ENCODE data around the gene MBOAT7. TPM values are rescaled to one million over a fixed set of nuclear protein-coding genes. Genes with fewer than 3 reads are reported as not detected.

The MBOAT7 gene
- total and polyA plus RNA-seq, 2 of the 8 experiments (the other 6 are each of a cell fraction or from before 2014, with no cell fraction given) = 85.5 to 90.9 TPM

GRCh38 chr19:54233941-54234340 is 44.6 kb upstream of the MBOAT7 start:
- H3K36me3 ChIP-seq (ENCODE audit: control insufficient read depth in 2 of 4, insufficient read depth in 4 of 4, low read length in 3 of 4) = no peaks in the 10 kb centered on the region
- peaks cover 0 to 1% of the 10 kb centered on the region in 2 experiments for H4K20me1 ChIP-seq (replicated peaks in 1 of 2; ENCODE audit: control insufficient read depth in 1 of 2, insufficient read depth in 2 of 2, low read length in 2 of 2)
- H3K9me3 ChIP-seq (ENCODE audit: insufficient read depth in 2 of 2, low read depth in 1 of 2, low read length in 1 of 2) = peaks cover 4 to 6% of the 10 kb centered on the region in 2 experiments; a peak in 2 of 4 replicates
- no peak overlapping the region for H3K18ac ChIP-seq (ENCODE audit: extremely low read depth, low read length)
- no peak overlapping the region for H2BK15ac ChIP-seq (ENCODE audit: low read length)
- H3K14ac ChIP-seq (ENCODE audit: insufficient read length) = no peak overlapping the region
- H3K79me1 ChIP-seq (ENCODE audit: low read depth, low read length) = no peaks in the 10 kb centered on the region
- no peaks in the 10 kb centered on the region for H3K4me1 ChIP-seq (replicated peaks in 1 of 4; ENCODE audit: control insufficient read depth in 3 of 4, insufficient read depth in 4 of 4, low read length in 3 of 4)
- H3K27me3 ChIP-seq (replicated peaks in 1 of 4; ENCODE audit: control insufficient read depth in 3 of 4, extremely low read depth in 1 of 4, insufficient read depth in 3 of 4, low read length in 3 of 4) = peaks cover 0 to 7% (median 2%) of the 10 kb centered on the region in 4 experiments; a peak in 3 of 7 replicates
- no peaks in the 10 kb centered on the region for H3K79me2 ChIP-seq (ENCODE audit: control insufficient read depth in 1 of 2, insufficient read depth in 2 of 2, low read length in 2 of 2)
- H2AK5ac ChIP-seq (ENCODE audit: low read depth, low read length) = no peak overlapping the region
- H3K4me2 ChIP-seq (ENCODE audit: insufficient read depth in 1 of 2, low read depth in 2 of 2, low read length in 2 of 2) = no peak overlapping the region
- no peak overlapping the region for H2BK5ac ChIP-seq (ENCODE audit: low read depth, low read length)
- no peak overlapping the region for H4K5ac ChIP-seq (ENCODE audit: insufficient read length, low read depth, low read length)
- no peak overlapping the region for H2BK120ac ChIP-seq (replicated peaks; ENCODE audit: low read depth, low read length)
- no peak overlapping the region for H3K23ac ChIP-seq (ENCODE audit: insufficient read length)
- POLR2A ChIA-PET (ENCODE audit: partially characterized antibody) = interaction anchor here (1.6 to 4.9 kb wide), 3 partner anchors 24 to 33 kb away, joined by 4 to 44 read pairs (median 10); partner anchors contain the start of gene RPS9
- 69% methylated on average over 5 of the region's 5 CpGs; no CpG with 5 or more reads in 1 of the 2 experiments for WGBS, 2 experiments (ENCODE audit: extremely low coverage in 1 of 2, insufficient coverage in 1 of 2, insufficient read length in 1 of 2, insufficient replicate concordance in 2 of 2, low coverage in 1 of 2, low lambda C conversion rate in 2 of 2, missing lambda C conversion rate in 1 of 2)
- FAIRE-seq (no peak), DNase-seq (ENCODE audit: low read depth in 1 of 2, low spot score in 2 of 2) (no peak)
- H2BK20ac ChIP-seq (ENCODE audit: low read length) = no peak overlapping the region
- no peak overlapping the region for H3K4me3 ChIP-seq (ENCODE audit: extremely low read depth in 1 of 4, insufficient read depth in 2 of 4, low read depth in 3 of 4, low read length in 4 of 4)
- no peak overlapping the region for H2BK12ac ChIP-seq (ENCODE audit: low read depth, low read length)
- H3K9ac ChIP-seq (replicated peaks in 1 of 4; ENCODE audit: extremely low read depth in 1 of 4, low read depth in 3 of 4, low read length in 3 of 4) = no peak overlapping the region
- H4K91ac ChIP-seq (replicated peaks; ENCODE audit: insufficient read length, low read length) = no peak overlapping the region
- H4K8ac ChIP-seq (ENCODE audit: extremely low read depth, insufficient read depth, low read length) = no peak overlapping the region
- no peak overlapping the region for H3K56ac ChIP-seq (replicated peaks; ENCODE audit: insufficient read length, low read depth, low read length)
- H3K27ac ChIP-seq (ENCODE audit: low read depth, low read length) = no peak overlapping the region
- CTCF ChIA-PET (ENCODE audit: partially characterized antibody) = interaction anchor here (1.1 to 1.9 kb wide), 4 partner anchors 32 to 158 kb away, joined by 3 to 9 read pairs (median 4); no protein-coding TSS in a partner anchor
- no peak overlapping the region for H3K4ac ChIP-seq (replicated peaks; ENCODE audit: insufficient read length, low read depth, low read length)
- H2AFZ ChIP-seq (ENCODE audit: low read length) = no peak overlapping the region
- no peaks in the 10 kb centered on the region for H3K23me2 ChIP-seq (ENCODE audit: low read depth, low read length)
- TF ChIP-seq CBX8 (IDR thresholded peaks at IDR 0.05; ENCODE audit: borderline replicate concordance, low read depth, low read length) (no peak), SP1 (IDR thresholded peaks at IDR 0.05; ENCODE audit: low read depth, low read length) (no peak), KDM1A (IDR thresholded peaks at IDR 0.05; ENCODE audit: borderline replicate concordance, low read length) (no peak), CHD1 (IDR thresholded peaks at IDR 0.05; ENCODE audit: low read depth, low read length) (no peak), USF2 (IDR thresholded peaks at IDR 0.05; ENCODE audit: low read length) (no peak), POLR2AphosphoS5 (IDR thresholded peaks at IDR 0.05; ENCODE audit: low read depth, low read length) (no peak), FOSL1 (IDR thresholded peaks at IDR 0.05; ENCODE audit: insufficient read depth, low read depth, low read length) (no peak), RXRA (IDR thresholded peaks at IDR 0.05; ENCODE audit: insufficient read depth, low read depth, low read length) (no peak), POLR2A (IDR thresholded peaks at IDR 0.05; ENCODE audit: control extremely low read depth in 1 of 2, low read depth in 2 of 2, low read length in 2 of 2) (no peak), TEAD4 (IDR thresholded peaks at IDR 0.05; ENCODE audit: low read depth, low read length) (no peak)
